Fibroblast of skin of scalp (primary cell): ENCODE measurements around the gene RAMAC. TPM values are rescaled to one million over a fixed set of nuclear protein-coding genes. Genes with fewer than 3 reads are reported as not detected.
"Not testable (repeated sequence)": the region's sequence is repeated elsewhere in the genome, so short reads cannot be mapped to it uniquely, and the experiment has no call there.

Experiments
- DNase-seq: peaks from one replicate; pipeline ENCODE4 v3.0.0-alpha.2; 2013
- polyA plus RNA-seq, 2 experiments: library from polyadenylated mRNA; unstranded; fragments of 120-200 nt; gene quantifications; one replicate each; pipeline ENCODE4 v1.2.1, GENCODE V29; 2013; ENCODE audit not compliant: insufficient read length in 2 of 2

Gene RAMAC
- 24.9 TPM for polyA plus RNA-seq (2013, experiment 1 of 2; ENCODE audit: insufficient read length)
- polyA plus RNA-seq (2013, experiment 2 of 2; ENCODE audit: insufficient read length): 25.0 TPM

DNA sequence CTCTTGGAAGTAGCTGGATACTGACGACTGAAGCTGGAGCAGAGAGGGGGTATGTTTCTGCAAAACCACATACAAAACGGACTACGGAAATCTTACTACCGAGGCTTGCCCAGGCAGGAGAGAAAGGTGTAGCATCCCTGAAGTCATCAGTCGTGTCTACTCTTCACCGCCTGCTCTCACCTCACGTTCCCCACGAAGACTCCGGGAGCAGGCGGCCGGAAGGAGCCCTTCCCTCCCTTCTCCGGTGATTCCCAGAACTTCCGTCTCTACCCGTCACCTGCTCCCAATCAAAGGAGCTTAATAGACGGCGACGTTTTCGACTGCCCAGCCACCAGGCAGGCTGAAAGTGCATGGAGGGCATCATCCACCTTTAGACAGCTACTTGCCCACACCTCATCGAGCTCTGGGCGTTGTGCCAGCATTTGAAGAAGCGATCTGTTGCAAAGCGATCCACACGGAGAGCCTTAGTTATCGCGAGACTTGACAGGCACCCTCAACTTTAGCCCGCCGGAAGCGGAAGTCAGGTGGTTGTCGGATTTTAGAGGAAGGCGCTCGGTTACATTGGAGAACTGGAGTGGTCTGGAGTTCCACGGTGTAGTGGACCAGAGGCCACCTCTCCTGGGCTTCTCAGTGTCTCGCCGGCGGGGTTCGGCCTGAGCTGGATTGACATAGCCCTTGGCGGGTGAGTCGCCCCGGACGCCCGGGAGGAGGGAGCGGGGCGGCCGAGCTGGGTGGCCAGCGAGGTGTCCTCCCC lies at the start of gene RAMAC:
RAMAC (plus strand) TSS at position 523 of the 754 bp plus-strand sequence. CDS start 2,809 bp downstream, outside the sequence.
- peak; percentile 96 for DNase-seq

DNA sequence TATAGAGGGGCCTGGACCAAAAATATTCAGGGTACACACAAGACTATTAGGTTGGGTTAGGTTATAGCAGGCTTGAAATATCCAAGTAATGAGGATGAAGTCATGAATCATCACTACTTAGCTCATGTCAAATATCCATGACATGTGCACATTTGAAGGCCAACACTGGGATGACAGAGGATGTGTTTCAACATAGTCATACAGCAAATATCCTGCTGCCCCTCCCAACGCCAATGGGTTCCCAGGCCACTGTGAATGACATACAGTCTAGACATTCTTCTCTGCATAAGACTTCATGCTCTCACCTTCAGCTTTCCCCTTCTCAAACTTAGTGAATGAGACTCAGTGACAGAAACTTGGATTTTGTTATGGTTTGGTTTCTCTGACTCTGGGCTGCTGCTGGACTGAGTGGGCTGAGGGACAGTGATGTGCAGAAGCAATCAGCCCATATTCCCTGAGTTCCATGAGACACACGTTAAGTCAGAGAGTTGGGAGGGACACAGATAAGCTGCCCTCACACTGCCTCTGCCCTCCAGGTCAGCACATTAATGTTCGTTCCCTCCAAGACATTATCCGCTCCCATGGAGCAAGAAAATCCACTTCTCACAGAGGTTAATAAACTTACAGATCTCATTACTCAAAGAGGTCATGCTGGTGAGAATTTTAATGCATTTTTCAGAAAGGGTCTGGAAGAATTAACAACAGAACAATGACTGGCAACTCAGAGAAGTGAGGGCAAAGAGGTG lies 48.9 kb upstream of the RAMAC start:
- peak; percentile 82 for DNase-seq

DNA sequence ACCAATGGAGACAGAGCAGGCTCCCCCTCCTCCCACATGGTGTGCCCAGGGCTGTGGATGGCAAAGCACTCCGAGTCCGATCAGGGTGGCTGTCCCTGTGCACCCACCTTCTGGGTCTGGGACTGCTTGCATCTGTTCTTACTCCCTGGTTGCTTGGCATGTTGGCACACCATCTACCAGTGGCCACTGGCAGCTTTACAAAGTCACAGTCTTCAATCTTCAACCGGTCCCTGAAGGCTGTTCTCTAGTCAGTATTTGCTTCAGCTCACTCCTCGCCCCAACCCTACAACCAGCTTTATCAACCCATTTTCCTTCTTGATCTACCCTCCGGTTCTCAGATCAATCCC lies 48.3 kb upstream of the RAMAC start:
- DNase-seq: no peak

DNA sequence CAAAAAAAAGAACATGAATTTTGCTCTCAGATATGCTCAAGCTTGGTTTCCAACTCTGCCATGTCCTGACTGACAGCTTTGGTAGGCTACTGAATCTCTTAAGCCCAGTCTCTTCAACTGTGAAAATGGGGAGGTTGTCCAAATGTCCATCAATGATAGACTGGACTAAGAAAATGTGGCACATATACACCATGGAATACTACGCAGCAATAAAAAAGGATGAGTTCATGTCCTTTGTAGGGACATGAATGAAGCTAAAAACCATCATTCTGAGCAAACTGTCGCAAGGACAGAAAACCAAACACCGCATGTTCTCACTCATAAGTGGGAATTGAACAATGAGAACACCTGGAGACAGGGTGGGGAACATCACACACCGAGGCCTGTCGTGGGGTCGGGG lies 46.3 kb upstream of the RAMAC start:
- not testable (repeated sequence) for DNase-seq

DNA sequence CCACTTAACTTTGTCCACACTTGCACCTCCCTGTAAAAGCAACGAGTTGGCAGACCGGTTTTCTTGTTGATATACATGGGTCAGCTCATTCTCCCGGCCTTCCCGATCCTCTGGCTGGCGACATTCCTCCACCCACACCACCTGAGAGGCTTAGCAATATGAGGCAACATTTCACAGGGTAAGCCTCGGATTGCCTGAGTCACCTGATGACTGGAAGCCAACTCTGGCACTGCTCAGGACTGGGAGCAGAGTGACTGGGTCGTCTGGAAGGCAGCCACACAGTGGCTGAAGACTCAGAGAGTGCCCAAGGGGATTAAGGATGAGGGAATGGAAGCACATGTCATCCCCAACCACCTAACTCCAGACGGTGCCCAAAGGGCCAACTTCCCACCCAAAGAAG lies 43.3 kb upstream of the RAMAC start:
- peak; percentile 38 for DNase-seq

DNA sequence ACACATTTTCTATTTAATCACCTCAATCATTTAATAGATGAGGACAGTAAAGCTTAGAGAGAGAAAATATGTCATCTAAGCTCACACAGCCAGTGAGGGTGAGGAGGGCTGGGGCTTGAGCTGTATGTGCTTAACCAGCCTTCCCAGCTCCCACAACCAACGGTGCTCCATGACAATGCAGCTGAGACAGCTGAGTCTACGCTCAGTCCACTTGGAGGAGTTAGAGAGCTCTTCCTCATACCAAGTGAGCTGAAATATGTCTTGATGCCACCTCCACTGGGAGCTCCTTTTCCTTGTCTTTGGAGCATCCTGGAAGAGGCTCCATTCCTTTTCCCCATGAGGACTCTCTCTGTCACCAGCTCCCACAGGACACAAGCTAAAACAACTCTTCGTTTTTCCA lies 42.8 kb upstream of the RAMAC start:
- DNase-seq: no peak

DNA sequence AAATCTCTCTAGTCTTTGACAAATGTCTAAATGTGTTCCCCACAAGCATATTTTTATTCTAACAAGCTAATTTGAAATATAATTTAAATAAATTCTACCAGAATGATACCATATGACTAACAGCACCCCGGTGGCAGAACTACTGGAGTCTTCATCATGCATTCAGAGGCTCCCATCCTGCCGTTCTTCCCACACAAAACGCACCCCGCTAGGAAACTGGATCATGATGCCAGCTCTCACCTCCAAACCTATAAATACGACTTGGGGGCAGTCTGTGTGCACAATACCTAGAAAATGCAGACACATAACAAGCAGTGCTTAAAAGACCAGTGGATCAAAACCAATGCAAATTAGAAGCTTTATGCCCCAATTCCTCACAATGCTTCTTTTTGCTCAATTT lies 42.0 kb upstream of the RAMAC start:
- no peak for DNase-seq

DNA sequence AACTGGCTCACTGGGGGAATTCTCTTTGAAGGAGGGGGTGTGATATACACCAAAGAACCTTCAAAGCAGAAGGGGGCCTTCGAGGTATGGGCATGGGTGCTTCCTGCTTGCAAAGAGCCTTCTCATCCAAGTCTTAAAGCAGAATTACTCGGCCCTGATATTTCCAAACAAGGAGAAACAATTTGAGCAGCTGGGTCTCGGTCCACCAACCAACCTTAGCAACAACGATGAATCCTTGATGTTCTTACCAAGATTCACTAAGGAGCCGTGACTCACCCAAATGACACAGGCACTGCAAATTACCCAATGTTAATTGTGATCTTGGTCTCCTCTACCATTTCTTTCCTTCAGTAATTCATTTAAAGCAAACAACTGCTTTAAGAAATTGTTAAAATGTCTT lies 41.2 kb upstream of the RAMAC start:
- peak; percentile 35 for DNase-seq

DNA sequence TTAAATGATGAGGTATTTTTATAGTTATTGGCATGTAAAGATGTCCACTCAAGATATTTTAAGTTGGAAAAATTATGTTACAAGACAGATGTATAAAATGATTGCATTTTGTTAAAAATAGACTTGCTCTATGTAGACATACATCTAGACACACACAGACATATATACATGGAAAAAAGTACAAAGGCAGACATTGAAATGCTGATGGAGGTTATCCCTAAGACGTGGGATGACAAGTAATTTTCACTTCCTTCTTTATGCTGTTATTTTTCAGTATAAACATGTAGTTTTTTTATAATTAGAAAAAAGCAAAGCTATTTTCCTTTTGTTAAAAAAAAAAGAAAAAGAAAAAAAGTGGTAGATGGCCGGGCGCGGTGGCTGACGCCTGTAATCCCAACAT lies 40.7 kb upstream of the RAMAC start:
- no peak for DNase-seq

DNA sequence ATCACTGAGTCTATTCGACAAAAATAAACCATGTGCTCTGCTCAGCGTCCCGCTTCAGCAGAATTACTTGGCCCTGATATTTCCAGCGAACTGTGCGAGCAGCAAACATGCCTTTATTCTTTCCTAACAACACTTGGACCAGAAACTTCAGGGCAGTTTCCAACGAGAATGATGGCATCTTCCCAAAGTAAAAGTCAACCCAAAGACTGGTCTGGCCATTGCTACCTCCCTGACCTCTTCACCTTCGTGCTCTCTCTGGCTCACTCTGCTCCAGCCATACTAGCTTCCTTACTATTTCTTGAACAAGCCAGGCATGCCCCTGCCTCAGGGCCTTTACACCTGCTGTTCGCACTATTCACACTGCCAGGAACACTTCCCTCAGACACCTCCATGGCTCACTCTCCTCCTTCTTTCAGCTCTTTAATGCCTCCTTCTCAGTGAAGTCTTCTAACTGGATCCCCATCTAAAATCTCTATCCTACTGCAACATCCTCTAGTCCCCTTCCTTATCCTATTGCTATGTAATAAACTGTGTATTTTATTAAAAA lies 39.8 kb upstream of the RAMAC start:
- DNase-seq: no peak

DNA sequence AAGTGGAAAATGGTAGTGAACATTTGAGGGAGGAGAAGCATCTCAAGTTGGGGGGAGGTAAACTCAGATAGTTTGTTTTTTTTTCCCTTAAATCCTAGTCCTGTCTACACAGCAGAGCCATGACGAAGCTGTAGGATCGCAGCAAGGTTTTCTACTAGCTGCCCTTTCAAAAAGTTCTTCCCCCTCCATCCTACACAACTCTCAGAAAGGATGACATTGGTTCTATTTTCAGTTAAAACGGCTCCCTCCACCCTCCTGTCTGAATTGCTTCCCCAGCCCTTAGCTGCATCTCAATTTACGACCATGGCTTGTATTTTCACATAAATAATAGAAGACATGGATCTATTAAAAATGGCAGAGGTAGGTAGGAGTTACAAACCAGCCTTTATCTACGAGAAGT lies 35.7 kb upstream of the RAMAC start:
- DNase-seq: no peak

DNA sequence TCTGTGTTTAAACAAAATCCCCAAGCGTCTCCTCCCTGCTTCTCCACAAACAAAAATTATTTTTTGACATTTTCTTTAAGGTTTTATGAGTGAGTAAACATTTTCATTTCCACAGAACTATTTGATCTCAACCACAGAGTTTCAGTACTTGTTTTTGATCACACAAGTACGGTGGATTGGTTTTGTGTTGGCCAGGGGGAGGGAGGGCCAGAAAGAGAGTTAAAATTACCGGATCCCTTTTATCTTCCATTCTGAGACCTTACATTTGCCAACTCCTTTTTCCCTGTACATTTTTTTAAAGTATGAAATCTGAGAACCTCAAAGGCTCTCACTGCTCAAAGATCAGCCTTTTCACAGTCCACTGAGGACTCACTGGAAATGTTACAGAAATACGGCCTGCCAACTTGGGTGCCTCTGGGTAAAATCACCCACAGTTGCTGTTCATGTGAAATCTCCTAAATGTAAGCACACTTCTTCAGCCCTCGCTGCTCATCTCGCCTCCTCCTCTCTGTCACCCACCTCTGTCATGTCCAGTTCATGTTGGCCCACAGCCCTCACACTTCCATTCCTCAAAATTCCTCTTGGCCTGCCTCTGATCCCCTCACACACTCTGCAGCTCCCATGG lies 35.2 kb upstream of the RAMAC start:
- DNase-seq: no peak

DNA sequence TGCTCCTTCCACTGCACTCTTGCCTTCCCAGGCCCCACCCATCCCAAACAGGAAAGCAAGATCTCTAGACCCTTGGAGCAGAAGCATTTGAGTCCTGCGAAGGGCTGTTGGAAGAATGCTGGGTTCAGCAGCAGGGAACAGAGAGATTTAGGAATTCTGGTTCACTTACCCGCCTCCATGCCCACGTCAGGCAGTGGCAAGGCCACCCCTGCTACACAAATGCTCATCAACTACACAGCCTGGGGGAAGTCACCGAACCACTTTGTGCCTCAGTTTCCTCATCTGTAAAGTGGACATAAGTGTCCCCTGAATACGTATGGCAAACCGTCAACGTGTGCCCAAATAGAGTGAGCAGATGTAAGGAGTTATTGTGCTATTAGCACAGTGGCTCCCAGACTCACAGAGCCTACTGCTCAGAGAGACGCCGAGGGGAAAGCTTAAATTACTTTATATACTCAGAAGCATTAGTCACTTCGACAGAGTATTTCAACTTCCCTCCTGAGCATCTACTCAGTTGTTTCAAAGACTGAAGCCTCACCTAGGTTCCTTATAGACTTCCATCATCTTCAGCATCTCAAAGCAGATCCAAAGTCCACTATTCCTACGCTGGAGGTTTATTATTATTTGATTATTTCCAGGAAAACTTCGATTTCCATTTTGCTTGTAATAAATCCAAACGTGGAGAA lies 34.4 kb upstream of the RAMAC start:
- peak; percentile 19 for DNase-seq

DNA sequence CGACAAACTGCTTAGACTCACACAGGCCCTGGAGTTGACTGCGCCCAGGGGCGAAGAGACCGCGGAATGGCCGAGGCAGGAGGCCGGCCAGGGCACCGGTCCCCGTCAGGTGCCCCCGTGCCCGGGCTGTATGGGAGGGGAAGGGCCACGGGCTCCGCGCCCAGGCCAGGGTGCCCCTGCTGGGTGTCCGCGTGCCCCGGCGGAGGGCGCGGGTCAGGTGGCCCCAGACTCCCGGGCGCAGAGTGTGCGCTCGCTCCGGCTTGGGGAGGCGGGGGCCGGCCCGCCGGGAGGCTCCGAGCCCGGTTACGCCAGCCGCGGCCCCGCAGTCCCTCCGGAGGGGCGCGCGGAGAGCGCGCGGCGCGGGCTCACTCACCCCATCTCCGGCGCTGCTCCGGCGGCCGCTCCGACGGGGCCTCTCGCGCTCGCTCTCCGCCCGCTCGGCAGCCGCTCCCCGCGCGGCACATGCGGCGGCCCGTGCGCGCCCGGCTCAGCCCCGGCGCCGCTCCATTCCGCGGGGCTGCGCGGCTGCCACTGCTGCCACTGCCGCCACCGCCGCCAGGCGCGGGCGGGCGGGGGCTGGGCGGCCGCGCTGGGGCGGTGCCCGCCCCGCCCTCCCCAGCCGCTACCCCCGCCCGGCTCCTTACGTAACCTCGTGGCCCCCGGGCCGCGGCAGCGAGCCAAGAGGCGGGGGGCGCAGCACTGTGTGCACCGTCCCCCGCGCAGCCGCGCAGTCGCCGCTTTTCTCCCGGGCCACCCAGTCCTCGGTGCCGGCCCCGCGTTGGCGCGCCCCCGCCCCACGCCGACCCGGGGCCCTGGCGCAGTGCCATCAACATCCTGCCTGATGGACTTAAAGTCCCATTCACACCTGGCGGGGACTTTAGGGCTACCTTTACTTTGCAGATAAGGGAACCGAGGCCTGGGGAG lies 33.6 kb upstream of the RAMAC start, which contains the start of gene HOMER2:
HOMER2 (minus strand) TSS at position 563 of the 924 bp plus-strand sequence; CDS start at position 378, 185 bp downstream.
- DNase-seq: peak; percentile 34

DNA sequence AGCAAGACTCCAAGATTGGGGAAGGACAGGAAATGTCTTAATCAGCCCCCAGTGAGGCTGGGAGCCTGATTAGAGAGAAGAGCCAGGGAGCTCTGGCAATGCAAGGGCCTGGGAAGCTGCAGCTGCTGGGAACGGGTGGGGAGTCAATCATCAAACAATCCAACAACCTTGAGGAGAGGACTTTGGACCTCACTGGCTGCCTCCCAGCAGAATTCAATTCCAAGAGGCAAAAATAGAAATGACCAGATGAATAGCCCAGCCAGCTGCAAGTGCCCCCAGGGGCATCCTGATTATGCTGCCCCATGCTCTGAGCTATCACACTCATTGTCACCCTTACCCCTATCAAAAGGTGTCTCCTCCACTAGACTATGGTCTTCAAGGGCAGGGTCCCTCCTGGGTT lies 27.4 kb upstream of the RAMAC start:
- DNase-seq: no peak

DNA sequence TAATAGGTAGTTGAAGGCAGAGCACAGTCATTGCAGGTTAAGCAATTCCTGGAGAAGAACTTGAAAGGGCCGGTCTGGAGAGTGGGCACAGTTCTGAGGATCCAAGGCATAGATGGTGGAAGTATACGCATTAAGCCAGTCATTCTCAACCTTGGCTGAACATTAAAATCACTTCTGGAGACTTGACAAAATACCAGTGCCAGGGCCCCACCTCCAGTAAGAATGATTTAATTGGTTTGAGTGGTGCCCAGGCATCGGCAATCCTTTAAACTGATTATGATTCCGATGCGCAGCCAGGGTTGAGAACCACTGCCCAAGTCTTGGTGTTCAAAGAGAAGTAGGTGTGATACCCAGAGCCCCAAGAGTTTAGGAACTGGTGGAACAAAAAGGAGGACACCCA lies 26.6 kb upstream of the RAMAC start:
- no peak for DNase-seq

DNA sequence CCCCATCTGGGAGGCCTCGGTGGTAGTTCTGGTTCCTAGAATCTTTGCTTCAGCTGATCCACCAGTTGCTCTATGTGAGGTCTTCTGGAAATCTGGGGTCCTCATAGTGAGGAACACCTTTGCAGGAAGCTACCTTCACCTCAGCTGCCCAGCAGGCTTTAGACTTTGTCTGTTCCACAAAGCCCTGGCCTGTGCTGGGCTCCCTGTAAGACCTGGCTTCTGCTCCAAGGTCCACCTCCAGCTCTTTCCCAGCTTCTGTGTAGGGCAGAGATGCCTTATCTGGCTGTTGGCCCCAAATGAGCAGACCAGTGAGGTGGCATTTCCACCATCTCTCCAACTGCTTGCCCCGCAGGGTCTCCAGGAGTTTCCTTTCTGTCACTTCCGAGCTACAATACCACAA lies 25.2 kb upstream of the RAMAC start:
- DNase-seq: no peak

DNA sequence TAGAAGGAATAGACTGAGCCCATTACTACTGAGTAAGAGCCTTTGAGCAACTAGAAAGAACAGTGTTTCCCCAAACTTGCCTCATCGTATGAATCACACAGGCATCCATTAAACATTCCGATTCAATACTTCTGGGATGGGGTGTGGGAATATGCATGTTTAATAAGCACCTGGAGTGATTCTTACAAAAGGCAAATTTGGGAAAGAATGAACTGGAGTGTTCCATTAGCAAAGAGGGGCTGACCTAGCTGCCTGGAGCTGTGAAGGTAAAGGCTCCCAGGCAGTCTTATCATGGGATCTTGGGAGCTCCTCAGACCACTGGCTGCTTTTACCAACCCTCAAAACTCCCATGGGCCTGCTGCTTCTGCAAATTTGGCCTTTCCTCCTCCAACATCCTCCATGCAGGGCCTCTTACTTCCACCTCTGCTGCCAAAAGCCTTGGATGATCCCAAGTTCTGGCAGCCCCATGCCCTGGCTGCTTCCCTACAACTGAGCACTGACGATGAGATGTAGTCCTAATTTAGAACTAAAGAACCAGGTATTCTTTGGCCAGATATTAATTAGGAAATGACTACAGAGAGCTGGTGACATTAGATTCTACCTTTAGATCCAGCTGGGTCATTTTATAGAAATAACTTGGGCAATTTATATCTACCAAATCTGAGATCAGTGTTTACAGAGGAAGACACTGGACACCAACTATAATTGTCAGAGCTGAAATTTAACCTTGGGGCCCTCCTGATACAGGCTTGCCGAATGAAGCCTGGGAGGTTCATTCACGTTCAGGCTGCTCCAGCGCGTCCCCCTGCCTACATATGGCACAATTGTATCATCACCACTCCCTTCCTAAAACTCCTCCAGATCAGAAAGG lies 22.3 kb upstream of the RAMAC start:
- peak; percentile 29 for DNase-seq

DNA sequence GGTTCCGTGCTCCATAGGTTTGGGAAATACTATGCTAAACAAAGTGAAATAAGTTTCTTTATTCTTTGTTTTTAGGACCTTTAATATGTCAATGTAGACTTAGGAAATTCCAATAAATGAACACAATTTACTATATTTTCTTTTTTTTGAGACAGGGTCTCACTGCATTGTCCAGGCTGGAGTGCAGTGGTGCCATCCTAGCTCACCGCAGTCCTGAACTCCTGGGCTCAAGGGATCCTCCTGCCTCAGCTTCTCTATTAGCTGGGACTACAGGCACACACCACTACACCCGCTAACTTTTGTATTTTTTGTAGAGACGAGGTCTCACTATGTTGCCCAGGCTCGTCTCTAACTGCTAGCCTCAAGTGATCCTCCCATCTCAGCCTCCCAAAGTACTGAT lies 21.1 kb upstream of the RAMAC start:
- DNase-seq: no peak

DNA sequence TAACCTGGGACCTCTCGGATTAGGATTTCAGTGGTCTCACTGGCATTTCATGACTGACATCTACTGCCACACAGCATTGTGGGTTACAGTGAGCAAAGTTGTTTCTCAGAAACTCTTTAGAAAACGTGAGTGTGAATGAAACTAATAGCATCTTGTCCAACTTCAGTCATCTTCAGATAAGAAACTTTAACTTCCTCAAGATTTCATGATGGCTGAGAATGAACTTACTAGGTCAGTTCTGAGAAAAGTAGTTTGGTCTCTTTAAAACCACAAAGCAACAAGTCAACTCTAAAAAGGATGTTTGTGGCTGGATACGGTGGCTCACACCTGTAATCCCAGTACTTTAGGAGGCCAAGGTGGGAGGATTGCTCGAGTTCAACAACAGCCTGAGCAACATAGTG lies 19.3 kb upstream of the RAMAC start:
- DNase-seq: no peak
